H1 (cell line): ENCODE measurements around the gene RALA. TPM values are rescaled to one million over a fixed set of nuclear protein-coding genes. Genes with fewer than 3 reads are reported as not detected.

Experiments used
- CEBPB ChIP-seq: IDR thresholded peaks from 2 replicates; pipeline ENCODE4 v1.6.1; 2012; ENCODE audit warnings: low read depth, low read length
- CTBP2 ChIP-seq: IDR thresholded peaks from 2 replicates; pipeline ENCODE4 v1.7.0; 2011; ENCODE audit warnings: borderline replicate concordance, mild to moderate bottlenecking, moderate library complexity, mixed read lengths, low read length; ENCODE audit not compliant: insufficient read depth, insufficient read length
- HDAC2 ChIP-seq, 2 experiments: fragments of 300-600 bp in 1 of 2; sonication (generic) in 1 of 2; IDR thresholded peaks; 2 replicates each; pipeline ENCODE4 v1.6.1; 2011 to 2012; ENCODE audit warnings: low read depth in 2 of 2, low read length in 2 of 2, mild to moderate bottlenecking in 2 of 2, moderate library complexity in 2 of 2, borderline replicate concordance in 1 of 2, inconsistent platforms in 1 of 2
- HDAC6 ChIP-seq: IDR thresholded peaks from one replicate; pipeline ENCODE4 v1.7.1; 2012; ENCODE audit warnings: low read depth, mild to moderate bottlenecking, inconsistent platforms, low read length, moderate library complexity
- KDM5A ChIP-seq: fragments of 200-600 bp; IDR thresholded peaks from 2 replicates; pipeline ENCODE4 v1.7.1; 2012; ENCODE audit warnings: mild to moderate bottlenecking, low read length, inconsistent platforms, mixed read lengths
- POLR2A ChIP-seq, 2 experiments: IDR thresholded peaks; 1 replicate in 1 of 2; 2 replicates in 1 of 2; pipeline ENCODE4 v1.6.1; 2011; ENCODE audit warnings: low read depth in 2 of 2, low read length in 2 of 2, mild to moderate bottlenecking in 2 of 2; ENCODE audit errors: control extremely low read depth in 1 of 2
- RNF2 ChIP-seq: fragments of 200-900, 300-1000 bp; sonication (generic); IDR thresholded peaks from 2 replicates; pipeline ENCODE4 v1.7.1; 2016; ENCODE audit warnings: borderline replicate concordance, low read depth, mild to moderate bottlenecking, antibody characterized with exemption, low read length; ENCODE audit not compliant: poor library complexity, severe bottlenecking; ENCODE audit errors: missing control alignments
- SP4 ChIP-seq: IDR thresholded peaks from 2 replicates; pipeline ENCODE4 v1.6.1; 2012; ENCODE audit warnings: low read length, inconsistent platforms
- polyA plus RNA-seq, 7 experiments: library from polyadenylated mRNA; depleted of rRNA in 3 of 7; stranded (reverse) in 5 of 7; unstranded in 2 of 7; fragments of >200 nt in 5 of 7; fragments of 200-250 nt in 2 of 7; gene quantifications; 1 replicate in 5 of 7; 2 replicates in 1 of 7; 4 replicates in 1 of 7; pipeline versions ENCODE4 v1.2.1 to v1.2.3, GENCODE V29; 2011 to 2013; ENCODE audit warnings: missing spikeins in 2 of 7, mixed read lengths in 2 of 7
- total RNA-seq: library from RNA; stranded (reverse); fragmentation: NEBNext Ultra II Directional; extraction: Animal tissue kit (Norgen Biotek cat#: 25700); gene quantifications from 2 replicates; pipeline ENCODE4 v1.2.1, GENCODE V29; 2021

Gene RALA
- total and polyA plus RNA-seq, 2 of the 8 experiments (the other 6 are each of a cell fraction or from before 2014, with no cell fraction given): 24.1 to 72.8 TPM

DNA sequence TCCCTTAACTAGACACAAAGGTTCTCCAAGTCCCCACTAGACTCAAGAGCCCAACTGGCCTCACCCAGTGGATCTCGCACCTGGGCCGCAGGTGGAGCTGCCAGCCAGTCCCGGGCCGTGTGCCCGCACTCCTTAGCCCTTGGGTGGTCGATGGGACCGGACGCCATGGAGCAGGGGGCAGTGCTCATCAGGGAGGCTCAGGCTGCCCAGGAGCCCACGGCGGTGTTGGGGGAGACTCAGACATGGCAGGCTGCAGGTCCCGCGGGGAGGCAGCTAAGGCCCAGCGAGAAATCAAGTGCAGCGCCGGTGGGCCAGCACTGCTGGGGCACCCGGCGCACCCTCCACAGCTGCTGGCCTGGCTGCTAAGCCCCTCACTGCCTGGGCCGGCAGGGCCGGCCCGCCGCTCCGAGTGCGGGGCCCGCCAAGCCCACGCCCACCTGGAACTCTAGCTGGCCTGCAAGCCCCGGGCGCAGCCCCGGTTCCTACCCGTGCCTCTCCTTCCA is 130.5 kb downstream of the RALA start (continued):
- TF ChIP-seq HDAC2 (IDR thresholded peaks at IDR 0.05; ENCODE audit: borderline replicate concordance in 1 of 2, low read depth in 2 of 2, low read length in 2 of 2): no peak
- no peak for TF ChIP-seq CTBP2
- no peak for TF ChIP-seq KDM5A
- no peak for TF ChIP-seq CEBPB
- no peak for TF ChIP-seq HDAC6
- TF ChIP-seq RNF2: no peak
- no peak for TF ChIP-seq POLR2A (IDR thresholded peaks at IDR 0.05; ENCODE audit: control extremely low read depth in 1 of 2, low read depth in 2 of 2, low read length in 2 of 2)
- TF ChIP-seq SP4: no peak
